ENCODE results near the gene CIBAR2. TPM values are rescaled to one million over a fixed set of nuclear protein-coding genes. Genes with fewer than 3 reads are reported as not detected.

Gene CIBAR2
- total RNA-seq, 1 donor from 2014 or later = not detected

DNA sequence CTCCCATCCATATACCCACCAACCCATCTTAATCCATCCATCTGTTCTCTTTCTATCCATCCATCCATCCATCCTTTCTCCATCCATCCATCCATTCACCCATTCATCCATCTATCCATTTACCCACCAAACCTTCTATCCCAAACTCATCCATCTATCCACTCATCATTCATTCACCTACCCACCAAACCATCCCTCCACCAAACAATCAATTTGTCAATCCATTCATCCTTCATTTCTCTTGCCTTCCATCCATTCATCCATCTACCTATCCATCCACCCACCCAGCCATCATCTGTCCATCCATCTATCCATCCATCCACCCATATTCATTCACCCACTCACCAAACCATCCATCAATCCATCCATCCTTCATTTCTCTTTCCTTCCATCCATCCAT is 44.6 kb upstream of the CIBAR2 start:
- H3K4me3 Mint-ChIP-seq = no peak overlapping the region
- H3K27me3 Mint-ChIP-seq (ENCODE audit: low read depth) = peaks cover 2% of the 10 kb centered on the region
- no peak for DNase-seq (ENCODE audit: low read depth, low spot score)
- H3K9me3 Mint-ChIP-seq = no peaks in the 10 kb centered on the region
- no peak overlapping the region for H3K27ac Mint-ChIP-seq (ENCODE audit: unreplicated experiment)
- H3K4me1 Mint-ChIP-seq = peaks cover 32% of the 10 kb centered on the region
- no peaks in the 10 kb centered on the region for H3K36me3 Mint-ChIP-seq (ENCODE audit: low read depth)
- TF ChIP-seq CTCF (conservative IDR thresholded peaks at IDR 0.05) = no peak

- Mint-ChIP-seq H3K36me3 (ENCODE audit: low read depth) (no peaks in the 10 kb centered on the region), H3K4me1 (peaks cover 31% of the 10 kb centered on the region), H3K27ac (ENCODE audit: unreplicated experiment) (no peak overlapping the region), H3K9me3 (no peaks in the 10 kb centered on the region), H3K27me3 (ENCODE audit: low read depth) (peaks cover 2% of the 10 kb centered on the region), H3K4me3 (no peak overlapping the region)
- no peak for TF ChIP-seq CTCF (conservative IDR thresholded peaks at IDR 0.05)
- DNase-seq (ENCODE audit: low read depth, low spot score) = no peak
Observed at GRCh38 chr16:85156440-85156839, 44.2 kb upstream of the CIBAR2 start.

GRCh38 chr16:85153656-85154091 is 41.4 kb upstream of the CIBAR2 start:
- Mint-ChIP-seq H3K4me3 (no peak overlapping the region), H3K9me3 (no peaks in the 10 kb centered on the region), H3K27ac (ENCODE audit: unreplicated experiment) (no peak overlapping the region), H3K4me1 (peaks cover 34% of the 10 kb centered on the region), H3K36me3 (ENCODE audit: low read depth) (no peaks in the 10 kb centered on the region), H3K27me3 (ENCODE audit: low read depth) (peaks cover 5% of the 10 kb centered on the region)
- no peak for DNase-seq (ENCODE audit: low read depth, low spot score)
- TF ChIP-seq CTCF (conservative IDR thresholded peaks at IDR 0.05) = no peak

- Mint-ChIP-seq H3K36me3 (ENCODE audit: low read depth) (no peaks in the 10 kb centered on the region), H3K4me1 (peaks cover 31% of the 10 kb centered on the region), H3K9me3 (no peaks in the 10 kb centered on the region), H3K27me3 (ENCODE audit: low read depth) (peaks cover 5% of the 10 kb centered on the region), H3K27ac (ENCODE audit: unreplicated experiment) (no peak overlapping the region), H3K4me3 (no peak overlapping the region)
- no peak for DNase-seq (ENCODE audit: low read depth, low spot score)
- TF ChIP-seq CTCF (conservative IDR thresholded peaks at IDR 0.05) = no peak
Observed at GRCh38 chr16:85153046-85153445, 40.8 kb upstream of the CIBAR2 start.

DNA sequence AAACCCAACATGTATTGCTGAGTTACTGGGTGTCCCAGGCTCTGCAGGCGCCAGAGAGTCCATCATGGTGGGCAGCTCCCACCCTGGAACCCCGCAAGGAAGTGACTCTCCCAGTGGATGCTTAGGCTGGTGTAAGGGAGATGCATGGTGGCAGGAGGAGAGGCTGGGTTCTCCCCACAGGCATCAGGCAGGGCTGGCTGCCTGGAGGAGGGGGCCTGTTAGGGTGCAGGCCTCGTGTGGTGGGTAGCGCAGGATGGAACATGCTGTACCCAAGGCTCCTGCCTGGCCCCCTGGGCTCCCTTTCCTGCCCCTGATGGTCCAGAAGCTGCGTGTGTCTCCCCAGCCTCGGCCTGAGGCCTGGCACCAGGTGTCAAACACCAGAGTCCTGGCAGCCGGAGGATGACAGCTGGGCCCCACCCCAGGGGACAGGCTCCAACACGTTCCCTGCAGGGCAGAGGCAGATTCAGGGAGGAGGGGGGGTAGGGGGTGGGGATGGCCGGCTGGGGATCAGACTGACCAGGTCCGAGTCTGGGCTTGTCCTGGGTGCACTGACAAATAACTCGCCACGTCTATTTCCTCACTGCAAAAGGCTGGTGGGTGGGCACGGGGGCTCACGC is 40.2 kb upstream of the CIBAR2 start:
- no peak overlapping the region for H3K4me3 Mint-ChIP-seq
- no peak for TF ChIP-seq CTCF (conservative IDR thresholded peaks at IDR 0.05)

More for the DNA sequence above, 40.2 kb upstream of the CIBAR2 start:
- peaks cover 5% of the 10 kb centered on the region for H3K27me3 Mint-ChIP-seq (ENCODE audit: low read depth)
- H3K27ac Mint-ChIP-seq (ENCODE audit: unreplicated experiment) = no peak overlapping the region
- H3K36me3 Mint-ChIP-seq (ENCODE audit: low read depth) = no peaks in the 10 kb centered on the region
- no peak for DNase-seq (ENCODE audit: low read depth, low spot score)
- H3K9me3 Mint-ChIP-seq = no peaks in the 10 kb centered on the region
- peaks cover 26% of the 10 kb centered on the region for H3K4me1 Mint-ChIP-seq
